ENCODE measurements around the gene BLACAT1.

BLACAT1 gene

DNA sequence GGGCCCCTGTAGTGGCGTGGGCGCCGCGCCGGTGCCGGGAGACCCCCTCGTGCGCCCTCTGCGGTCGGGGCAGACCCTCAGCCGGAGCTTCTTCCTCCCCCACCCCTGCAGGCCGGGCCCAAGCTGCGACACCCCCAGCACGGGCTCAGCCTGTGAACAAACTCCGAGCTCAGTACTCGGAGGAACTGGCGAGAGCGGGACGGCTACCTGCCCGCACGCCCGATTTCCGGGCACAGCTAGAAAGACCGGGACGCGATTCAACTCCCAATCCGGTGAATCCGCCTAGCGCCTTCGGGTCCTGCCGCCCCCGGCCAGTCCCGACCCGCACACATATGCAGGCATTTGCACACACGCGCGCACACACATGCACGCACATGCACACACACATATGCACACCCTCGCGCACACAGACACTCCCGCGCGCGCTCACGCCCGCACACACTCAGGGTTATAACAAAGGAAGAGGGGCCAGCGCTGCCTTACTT, 580 bp upstream of the BLACAT1 start:
- TF ChIP-seq, protein P1, sequence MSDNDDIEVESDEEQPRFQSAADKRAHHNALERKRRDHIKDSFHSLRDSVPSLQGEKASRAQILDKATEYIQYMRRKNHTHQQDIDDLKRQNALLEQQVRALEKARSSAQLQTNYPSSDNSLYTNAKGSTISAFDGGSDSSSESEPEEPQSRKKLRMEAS (IDR thresholded peaks at IDR 0.05) = peak; percentile 12; the same call in 1 of the 2 replicates
- TF ChIP-seq TCF12 (IDR thresholded peaks at IDR 0.05; ENCODE audit: low read depth) = no peak

DNA sequence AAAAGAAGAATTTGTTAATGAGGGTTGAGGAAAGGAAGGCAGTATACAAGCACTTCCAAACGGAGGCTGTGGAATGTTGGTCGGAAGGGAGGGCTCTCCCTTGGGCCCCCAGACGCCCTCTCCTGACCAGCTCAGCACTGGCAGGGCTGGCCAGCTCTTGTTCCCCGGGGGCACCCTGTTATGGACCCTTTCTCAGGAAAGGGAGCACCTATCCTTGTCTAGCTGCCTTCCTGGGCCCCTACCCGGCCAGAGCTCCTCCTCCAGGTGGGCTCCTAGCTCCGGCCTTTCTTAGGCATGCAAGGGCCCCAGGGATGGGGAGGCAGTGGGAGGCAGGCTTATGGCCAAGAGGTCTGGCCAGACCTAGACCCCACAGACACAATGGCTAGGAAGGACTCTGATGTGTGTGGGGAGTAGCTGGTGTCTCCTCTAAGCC, 926 bp downstream of the BLACAT1 start:
- TF ChIP-seq, protein P2, sequence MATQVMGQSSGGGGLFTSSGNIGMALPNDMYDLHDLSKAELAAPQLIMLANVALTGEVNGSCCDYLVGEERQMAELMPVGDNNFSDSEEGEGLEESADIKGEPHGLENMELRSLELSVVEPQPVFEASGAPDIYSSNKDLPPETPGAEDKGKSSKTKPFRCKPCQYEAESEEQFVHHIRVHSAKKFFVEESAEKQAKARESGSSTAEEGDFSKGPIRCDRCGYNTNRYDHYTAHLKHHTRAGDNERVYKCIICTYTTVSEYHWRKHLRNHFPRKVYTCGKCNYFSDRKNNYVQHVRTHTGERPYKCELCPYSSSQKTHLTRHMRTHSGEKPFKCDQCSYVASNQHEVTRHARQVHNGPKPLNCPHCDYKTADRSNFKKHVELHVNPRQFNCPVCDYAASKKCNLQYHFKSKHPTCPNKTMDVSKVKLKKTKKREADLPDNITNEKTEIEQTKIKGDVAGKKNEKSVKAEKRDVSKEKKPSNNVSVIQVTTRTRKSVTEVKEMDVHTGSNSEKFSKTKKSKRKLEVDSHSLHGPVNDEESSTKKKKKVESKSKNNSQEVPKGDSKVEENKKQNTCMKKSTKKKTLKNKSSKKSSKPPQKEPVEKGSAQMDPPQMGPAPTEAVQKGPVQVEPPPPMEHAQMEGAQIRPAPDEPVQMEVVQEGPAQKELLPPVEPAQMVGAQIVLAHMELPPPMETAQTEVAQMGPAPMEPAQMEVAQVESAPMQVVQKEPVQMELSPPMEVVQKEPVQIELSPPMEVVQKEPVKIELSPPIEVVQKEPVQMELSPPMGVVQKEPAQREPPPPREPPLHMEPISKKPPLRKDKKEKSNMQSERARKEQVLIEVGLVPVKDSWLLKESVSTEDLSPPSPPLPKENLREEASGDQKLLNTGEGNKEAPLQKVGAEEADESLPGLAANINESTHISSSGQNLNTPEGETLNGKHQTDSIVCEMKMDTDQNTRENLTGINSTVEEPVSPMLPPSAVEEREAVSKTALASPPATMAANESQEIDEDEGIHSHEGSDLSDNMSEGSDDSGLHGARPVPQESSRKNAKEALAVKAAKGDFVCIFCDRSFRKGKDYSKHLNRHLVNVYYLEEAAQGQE (IDR thresholded peaks at IDR 0.05; ENCODE audit: low read depth) = peak; percentile 25; the same call in 1 of the 2 replicates
- TF ChIP-seq, protein P3, sequence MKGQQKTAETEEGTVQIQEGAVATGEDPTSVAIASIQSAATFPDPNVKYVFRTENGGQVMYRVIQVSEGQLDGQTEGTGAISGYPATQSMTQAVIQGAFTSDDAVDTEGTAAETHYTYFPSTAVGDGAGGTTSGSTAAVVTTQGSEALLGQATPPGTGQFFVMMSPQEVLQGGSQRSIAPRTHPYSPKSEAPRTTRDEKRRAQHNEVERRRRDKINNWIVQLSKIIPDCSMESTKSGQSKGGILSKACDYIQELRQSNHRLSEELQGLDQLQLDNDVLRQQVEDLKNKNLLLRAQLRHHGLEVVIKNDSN (IDR thresholded peaks at IDR 0.05) = no peak

DNA sequence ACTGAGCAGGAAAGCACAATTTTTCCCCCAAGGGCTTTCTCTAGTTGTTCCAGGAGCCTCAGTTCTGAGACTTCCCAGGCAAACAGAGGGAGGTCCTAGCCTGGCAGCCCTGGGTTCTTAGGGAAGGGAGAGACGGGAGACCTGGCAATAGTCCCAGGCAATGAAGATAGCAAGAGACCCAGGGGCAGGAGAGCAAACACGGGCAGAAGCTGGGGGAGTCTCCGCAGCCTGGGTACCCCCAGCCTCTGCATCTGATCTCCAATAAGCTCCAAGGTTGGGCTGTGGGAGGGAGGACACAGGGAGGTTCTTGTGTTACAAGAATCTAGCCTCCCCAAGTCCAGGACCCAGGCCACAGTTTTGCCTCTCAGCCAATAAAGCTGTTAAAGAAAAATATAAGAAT, 2.4 kb downstream of the BLACAT1 start:
- TF ChIP-seq CEBPB (IDR thresholded peaks at IDR 0.05) (no peak), NFIC (IDR thresholded peaks at IDR 0.05) (no peak), FOXM1 (IDR thresholded peaks at IDR 0.05; ENCODE audit: borderline replicate concordance, low read depth) (no peak), RAD21 (IDR thresholded peaks at IDR 0.05; ENCODE audit: low read depth) (no peak)

DNA sequence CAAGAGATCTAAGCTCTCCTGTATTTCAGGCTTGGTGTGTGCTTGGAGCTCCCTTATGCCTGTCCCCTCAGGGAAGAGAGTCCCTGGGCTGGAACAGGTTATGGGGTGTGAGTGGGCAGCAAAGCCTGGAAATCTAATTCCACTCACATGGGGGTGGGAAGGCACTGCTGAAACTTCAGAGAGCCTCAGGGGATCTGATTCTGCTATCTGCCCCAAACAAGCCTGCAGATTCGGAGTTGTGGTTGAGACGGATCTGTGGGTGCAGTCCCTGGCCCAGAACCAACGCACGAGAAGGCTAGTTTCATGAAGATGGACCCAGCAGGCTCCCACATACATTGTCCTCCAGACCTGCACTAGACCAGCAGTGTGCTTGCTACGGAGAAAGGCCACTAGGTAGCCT, 2.9 kb downstream of the BLACAT1 start:
- TF ChIP-seq, protein P1 (IDR thresholded peaks at IDR 0.05) = no peak
- TF ChIP-seq NFIC (IDR thresholded peaks at IDR 0.05) (no peak), TAF1 (IDR thresholded peaks at IDR 0.05; ENCODE audit: low read depth) (no peak), TEAD4 (IDR thresholded peaks at IDR 0.05) (no peak), YY1 (IDR thresholded peaks at IDR 0.05; ENCODE audit: low read depth) (no peak), EGR1 (IDR thresholded peaks at IDR 0.05) (no peak), RAD21 (IDR thresholded peaks at IDR 0.05; ENCODE audit: low read depth) (no peak), FOXM1 (IDR thresholded peaks at IDR 0.05; ENCODE audit: borderline replicate concordance, low read depth) (no peak), CEBPB (IDR thresholded peaks at IDR 0.05) (no peak), CREB1 (IDR thresholded peaks at IDR 0.05; ENCODE audit: low read depth) (no peak)
- TF ChIP-seq, protein P2 (IDR thresholded peaks at IDR 0.05; ENCODE audit: low read depth) = no peak
- TF ChIP-seq, protein P3 (IDR thresholded peaks at IDR 0.05) = no peak

DNA sequence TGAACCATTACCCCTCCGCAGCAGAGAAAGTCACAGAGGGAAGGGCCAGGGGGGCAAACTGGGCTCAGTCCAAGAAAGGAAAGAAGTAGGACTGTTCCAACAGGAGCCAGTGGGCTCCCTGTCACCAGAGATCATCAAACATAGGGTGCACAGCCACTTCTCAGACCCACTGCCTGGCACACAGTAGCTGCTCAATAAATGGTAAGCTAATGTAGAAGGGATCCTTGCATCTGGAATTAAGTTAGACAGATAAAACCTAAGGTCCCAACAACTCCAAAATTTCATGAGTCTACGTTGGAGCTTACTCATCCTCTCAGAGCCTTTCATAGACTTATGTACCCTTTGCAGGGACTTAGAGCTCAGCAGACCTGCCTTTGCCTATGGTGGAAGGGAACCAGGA, 3.5 kb downstream of the BLACAT1 start:
- TF ChIP-seq FOXM1 (IDR thresholded peaks at IDR 0.05; ENCODE audit: borderline replicate concordance, low read depth) (no peak), TEAD4 (IDR thresholded peaks at IDR 0.05) (no peak), NFIC (IDR thresholded peaks at IDR 0.05) (no peak), TCF12 (IDR thresholded peaks at IDR 0.05; ENCODE audit: low read depth) (no peak), CEBPB (IDR thresholded peaks at IDR 0.05) (no peak), RAD21 (IDR thresholded peaks at IDR 0.05; ENCODE audit: low read depth) (no peak), TAF1 (IDR thresholded peaks at IDR 0.05; ENCODE audit: low read depth) (no peak), YY1 (IDR thresholded peaks at IDR 0.05; ENCODE audit: low read depth) (no peak), EP300 (IDR thresholded peaks at IDR 0.05; ENCODE audit: borderline replicate concordance) (no peak), CREB1 (IDR thresholded peaks at IDR 0.05; ENCODE audit: low read depth) (no peak)
- TF ChIP-seq, protein P2 (IDR thresholded peaks at IDR 0.05; ENCODE audit: low read depth) = no peak

DNA sequence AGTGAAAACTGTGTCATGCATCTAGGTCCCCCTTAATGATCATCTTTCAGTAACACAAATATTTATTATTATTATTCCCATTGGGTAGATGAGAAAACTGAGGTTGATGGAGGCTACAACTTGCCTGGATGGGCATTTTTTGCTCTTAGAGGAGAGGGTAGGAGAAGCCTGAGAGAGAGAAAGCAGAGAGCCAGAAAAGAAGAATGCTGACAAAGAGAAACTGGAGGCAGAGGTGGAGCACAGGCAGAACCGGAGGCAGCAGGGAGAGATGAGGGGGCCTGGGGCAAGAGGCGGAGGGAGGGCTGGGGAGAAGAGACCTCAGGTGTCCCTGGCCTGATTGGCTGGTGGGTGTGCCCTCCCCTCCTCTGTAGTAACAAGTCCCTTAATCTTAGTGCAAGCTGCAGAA, 4.1 kb downstream of the BLACAT1 start:
- TF ChIP-seq EP300 (IDR thresholded peaks at IDR 0.05; ENCODE audit: borderline replicate concordance) (no peak), TAF1 (IDR thresholded peaks at IDR 0.05; ENCODE audit: low read depth) (no peak), CEBPB (IDR thresholded peaks at IDR 0.05) (no peak), NFIC (IDR thresholded peaks at IDR 0.05) (no peak), TEAD4 (IDR thresholded peaks at IDR 0.05) (no peak), FOXM1 (IDR thresholded peaks at IDR 0.05; ENCODE audit: borderline replicate concordance, low read depth) (no peak), EGR1 (IDR thresholded peaks at IDR 0.05) (no peak), ZBTB7A (IDR thresholded peaks at IDR 0.05; ENCODE audit: low read depth) (no peak), YY1 (IDR thresholded peaks at IDR 0.05; ENCODE audit: low read depth) (no peak), TCF12 (IDR thresholded peaks at IDR 0.05; ENCODE audit: low read depth) (no peak), CREB1 (IDR thresholded peaks at IDR 0.05; ENCODE audit: low read depth) (no peak), RAD21 (IDR thresholded peaks at IDR 0.05; ENCODE audit: low read depth) (no peak)
- TF ChIP-seq, protein P2 (IDR thresholded peaks at IDR 0.05; ENCODE audit: low read depth) = no peak
- TF ChIP-seq, protein P1 (IDR thresholded peaks at IDR 0.05) = no peak
- TF ChIP-seq, protein P3 (IDR thresholded peaks at IDR 0.05) = no peak
